Stimulated activated CD8-positive, alpha-beta memory T cell treated with anti-CD3 and anti-CD28 coated beads, Interleukin-4, amount 100 ng/mL, for 1 hour (primary cell): ENCODE measurements around the gene CAMK2G.

Experiments used
- DNase-seq, 2 donors: peaks; one replicate each; pipeline ENCODE4 v3.0.0-alpha.2; 2020; ENCODE audit warnings: low read depth in 2 of 2, low spot score in 1 of 2

Gene CAMK2G

GRCh38 chr10:73779539-73780197, 94.7 kb downstream of the CAMK2G start:
- DNase-seq = no peak

- no peak for DNase-seq
These were observed 95.3 kb downstream of the CAMK2G start for GRCh38 chr10:73779018-73779417.

GRCh38 chr10:73774637-73775036, 99.7 kb downstream of the CAMK2G start:
- peak in 1 of 2 donors; percentile 32 for DNase-seq

- no peak for DNase-seq
These were observed 101.0 kb downstream of the CAMK2G start for GRCh38 chr10:73773152-73773879.

- peak in 1 of 2 donors; percentile 49 for DNase-seq
These were observed 101.8 kb downstream of the CAMK2G start for GRCh38 chr10:73772281-73773151.

- peak; percentile 62 to 70 for DNase-seq
These were observed 102.6 kb downstream of the CAMK2G start for GRCh38 chr10:73771722-73772280.

- no peak for DNase-seq
These were observed 105.0 kb downstream of the CAMK2G start for GRCh38 chr10:73769396-73769795.

GRCh38 chr10:73768881-73769280, 105.5 kb downstream of the CAMK2G start:
- DNase-seq = peak in 1 of 2 donors; percentile 43

- DNase-seq = no peak
These were observed 109.3 kb downstream of the CAMK2G start for GRCh38 chr10:73765066-73765465.

- no peak for DNase-seq
These were observed 111.0 kb downstream of the CAMK2G start for GRCh38 chr10:73763343-73763742.

GRCh38 chr10:73762915-73763314, 111.4 kb downstream of the CAMK2G start:
- no peak for DNase-seq
